GM19372 (cell line): ENCODE data around the gene NAP1L1.

Source experiments
- ATAC-seq: cut with Tn5 transposase; IDR thresholded peaks from one replicate; pipeline ENCODE4 v1.9.1; 2021; ENCODE audit warnings: mild to moderate bottlenecking, low read depth, moderate library complexity; ENCODE audit not compliant: unreplicated experiment

The NAP1L1 gene

GRCh38 chr12:76024102-76024781 lies 60.2 kb downstream of the NAP1L1 start:
- ATAC-seq = no peak

- no peak for ATAC-seq
Measured at GRCh38 chr12:76023069-76023690, 61.3 kb downstream of the NAP1L1 start.

GRCh38 chr12:76022506-76022905 lies 62.0 kb downstream of the NAP1L1 start:
- no peak for ATAC-seq

- no peak for ATAC-seq
Measured at GRCh38 chr12:76020731-76021672, 63.5 kb downstream of the NAP1L1 start.

GRCh38 chr12:76020281-76020680 lies 64.2 kb downstream of the NAP1L1 start:
- ATAC-seq = no peak

GRCh38 chr12:76018672-76019071 lies 65.8 kb downstream of the NAP1L1 start:
- ATAC-seq = no peak

GRCh38 chr12:76018111-76018510 lies 66.4 kb downstream of the NAP1L1 start:
- no peak for ATAC-seq

- no peak for ATAC-seq
Measured at GRCh38 chr12:76014007-76014406, 70.5 kb downstream of the NAP1L1 start.

GRCh38 chr12:76013603-76014002 lies 70.9 kb downstream of the NAP1L1 start:
- ATAC-seq = no peak

GRCh38 chr12:76012644-76013043 lies 71.8 kb downstream of the NAP1L1 start:
- no peak for ATAC-seq

GRCh38 chr12:76010732-76011458 lies 73.6 kb downstream of the NAP1L1 start:
- no peak for ATAC-seq

GRCh38 chr12:76008428-76008827 lies 76.1 kb downstream of the NAP1L1 start:
- ATAC-seq = no peak

- no peak for ATAC-seq
Measured at GRCh38 chr12:76007640-76008039, 76.8 kb downstream of the NAP1L1 start.

- no peak for ATAC-seq
Measured at GRCh38 chr12:76006028-76006925, 78.2 kb downstream of the NAP1L1 start.

- no peak for ATAC-seq
Measured at GRCh38 chr12:76003355-76003638, 81.2 kb downstream of the NAP1L1 start.

- ATAC-seq = no peak
Measured at GRCh38 chr12:76002598-76003354, 81.7 kb downstream of the NAP1L1 start.

- no peak for ATAC-seq
Measured at GRCh38 chr12:75998292-75999063, 86.0 kb downstream of the NAP1L1 start.

GRCh38 chr12:75997658-75998057 lies 86.8 kb downstream of the NAP1L1 start:
- ATAC-seq = no peak
